Lung (tissue), 16 donors: Measurements from ENCODE around the gene FIGNL1. TPM values are rescaled to one million over a fixed set of nuclear protein-coding genes. Genes with fewer than 3 reads are reported as not detected.

Source experiments
- ATAC-seq: fragments of 200-7000 bp; cut with Tn5 transposase; one replicate; pipeline ENCODE4 v1.9.1; 2020; ENCODE audit warnings: moderate number of reproducible peaks; ENCODE audit not compliant: insufficient read depth, low FRiP score
- DNase-seq, 3 donors: peaks; one replicate each; pipeline ENCODE4 v3.0.0-alpha.2; 2013 to 2017
- H3K27ac ChIP-seq, 2 donors: one replicate each; pipeline ENCODE4 v1.5.1; 2013; ENCODE audit warnings: mild to moderate bottlenecking in 2 of 2, moderate library complexity in 2 of 2, control low read depth in 1 of 2, inconsistent platforms in 1 of 2, low read depth in 1 of 2, low read length in 1 of 2
- H3K27me3 ChIP-seq, 3 donors: one replicate each; pipeline ENCODE4 v1.5.1; 2013; ENCODE audit warnings: low read length in 2 of 3; ENCODE audit not compliant: control insufficient read depth in 3 of 3, insufficient read depth in 3 of 3
- H3K36me3 ChIP-seq, 4 donors: one replicate each; pipeline ENCODE4 v1.5.1; 2013; ENCODE audit warnings: low read length in 4 of 4, mild to moderate bottlenecking in 1 of 4, moderate library complexity in 1 of 4; ENCODE audit not compliant: control insufficient read depth in 4 of 4, insufficient read depth in 4 of 4
- H3K4me1 ChIP-seq, 5 donors: one replicate each; pipeline ENCODE4 v1.5.1; 2013; ENCODE audit warnings: low read length in 5 of 5, mild to moderate bottlenecking in 2 of 5, moderate library complexity in 1 of 5; ENCODE audit not compliant: control insufficient read depth in 5 of 5, insufficient read depth in 5 of 5
- H3K4me3 ChIP-seq: one replicate; pipeline ENCODE4 v1.5.1; 2013; ENCODE audit warnings: mild to moderate bottlenecking, control low read depth, moderate library complexity
- H3K9ac ChIP-seq, 2 donors: one replicate each; pipeline ENCODE4 v1.5.1; 2013; ENCODE audit warnings: low read length in 2 of 2, control low read depth in 1 of 2; ENCODE audit not compliant: insufficient read depth in 1 of 2
- H3K9me3 ChIP-seq, 4 donors: one replicate each; pipeline ENCODE4 v1.5.1; 2013; ENCODE audit warnings: low read length in 3 of 4, mild to moderate bottlenecking in 1 of 4, moderate library complexity in 1 of 4; ENCODE audit not compliant: control insufficient read depth in 4 of 4, insufficient read depth in 3 of 4
- CTCF ChIP-seq: IDR thresholded peaks from 2 replicates; pipeline ENCODE4 v1.5.1; 2012; ENCODE audit warnings: mild to moderate bottlenecking; ENCODE audit errors: control extremely low read depth, extremely low read depth
- WGBS, 2 donors: extraction: QIAGEN DNeasy Blood & Tissue Kit; methylation state at CpG; one replicate each; pipeline ENCODE4 v1.1.7; 2013; 5-methylcytosine and 5-hydroxymethylcytosine counted together
- long read RNA-seq, 5 donors: transcript quantifications; one replicate each; lab custom pipeline, GENCODE V29; 2026
- polyA plus RNA-seq, 2 donors: library from polyadenylated mRNA; stranded (reverse); fragments of 200-250 nt; gene quantifications; one replicate each; pipeline ENCODE4 v1.2.1, GENCODE V29; 2013
- total RNA-seq, 2 donors: library from RNA; depleted of rRNA in 1 of 2; stranded (reverse); fragments of >200 nt in 1 of 2; gene quantifications; one replicate each; pipeline ENCODE4 v1.2.1, GENCODE V29; 2014 to 2021
- donor health status: control.
- donor health status: control.
- donor health status: Bipolar disorder and iron deficiency.
- donor health status: healthy.
- donor health status: DM: yes; HTN: yes; CAD: no.

The FIGNL1 gene, protein sequence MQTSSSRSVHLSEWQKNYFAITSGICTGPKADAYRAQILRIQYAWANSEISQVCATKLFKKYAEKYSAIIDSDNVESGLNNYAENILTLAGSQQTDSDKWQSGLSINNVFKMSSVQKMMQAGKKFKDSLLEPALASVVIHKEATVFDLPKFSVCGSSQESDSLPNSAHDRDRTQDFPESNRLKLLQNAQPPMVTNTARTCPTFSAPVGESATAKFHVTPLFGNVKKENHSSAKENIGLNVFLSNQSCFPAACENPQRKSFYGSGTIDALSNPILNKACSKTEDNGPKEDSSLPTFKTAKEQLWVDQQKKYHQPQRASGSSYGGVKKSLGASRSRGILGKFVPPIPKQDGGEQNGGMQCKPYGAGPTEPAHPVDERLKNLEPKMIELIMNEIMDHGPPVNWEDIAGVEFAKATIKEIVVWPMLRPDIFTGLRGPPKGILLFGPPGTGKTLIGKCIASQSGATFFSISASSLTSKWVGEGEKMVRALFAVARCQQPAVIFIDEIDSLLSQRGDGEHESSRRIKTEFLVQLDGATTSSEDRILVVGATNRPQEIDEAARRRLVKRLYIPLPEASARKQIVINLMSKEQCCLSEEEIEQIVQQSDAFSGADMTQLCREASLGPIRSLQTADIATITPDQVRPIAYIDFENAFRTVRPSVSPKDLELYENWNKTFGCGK
- total RNA-seq = 10 to 100 TPM in 1 of 2 donors, 1 to 10 TPM in 1; 7.6 to 17.0 TPM
- polyA plus RNA-seq = 1 to 10 TPM; 3.0 to 4.8 TPM
- long read RNA-seq, donor 1, partial matches to known transcripts = 5 of 10 reads
- long read RNA-seq, donor 1, other reads (novel, unspliced or antisense) = 0 of 10 reads
- long read RNA-seq, donor 2 = 0 reads
- long read RNA-seq, donor 3, partial matches to known transcripts = 0 of 3 reads
- long read RNA-seq, donor 3, other reads (novel, unspliced or antisense) = 0 of 3 reads
- long read RNA-seq, donor 4, partial matches to known transcripts = 0 of 1 reads
- long read RNA-seq, donor 4, other reads (novel, unspliced or antisense) = 0 of 1 reads
- long read RNA-seq, donor 5, partial matches to known transcripts = 0 of 7 reads
- long read RNA-seq, donor 5, other reads (novel, unspliced or antisense) = 0 of 7 reads

DNA sequence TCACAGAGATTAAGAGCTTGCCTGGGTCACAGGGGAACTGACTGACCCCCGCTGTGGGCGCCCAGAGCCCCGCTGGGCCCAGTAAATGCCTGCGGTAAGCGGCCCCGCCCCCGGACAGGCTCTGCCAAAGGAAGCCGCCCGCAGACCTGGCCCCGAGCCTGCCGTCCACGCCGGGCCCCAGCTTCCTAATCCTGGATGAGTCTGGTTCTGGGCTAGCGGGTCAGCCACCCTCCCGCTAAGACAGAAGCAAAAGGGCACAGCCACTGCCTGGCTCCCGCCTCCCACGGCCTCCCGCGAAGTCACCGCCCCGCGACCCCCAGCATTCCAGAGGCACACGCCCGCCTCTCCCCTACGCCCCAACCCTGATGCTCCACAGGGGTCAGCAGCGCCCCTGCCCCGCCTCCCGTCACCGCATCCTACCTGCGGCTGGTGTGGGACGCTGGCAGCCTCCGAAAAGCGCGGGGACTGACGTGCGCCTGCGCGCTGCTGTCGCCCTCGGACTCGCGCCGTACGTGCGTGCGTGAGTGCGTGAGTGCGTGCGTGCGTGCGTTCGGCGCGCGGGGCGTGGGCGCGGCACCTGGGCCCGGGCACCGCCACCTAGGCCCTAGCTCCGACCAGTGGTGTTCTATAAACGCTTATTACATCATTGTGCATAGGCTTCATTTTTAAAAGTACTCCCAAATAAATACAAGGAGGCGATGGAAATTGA is at the start of gene FIGNL1:
Gene FIGNL1 (minus strand): TSS at position 470 of the 709 bp plus-strand sequence. CDS start 3,063 bp downstream, outside the sequence.
- Histone ChIP-seq H3K4me3 (peak within 1 kb of the TSS; percentile 81), H3K9ac (peak within 1 kb of the TSS; percentile 68 to 71), H3K4me1 (peaks cover 0 to 8% (median 4%) of the 10 kb centered on the region in 5 donors), H3K27me3 (no peaks in the 10 kb centered on the region), H3K9me3 (no peaks in the 10 kb centered on the region), H3K36me3 (peaks cover 7 to 19% (median 17%) of the 10 kb centered on the region in 4 donors), H3K27ac (peak within 1 kb of the TSS; percentile 38 to 77)
- ATAC-seq = peak; percentile 96
- DNase-seq = peak; percentile 62 to 86 (median 71)
- 1% methylated on average over 52 to 63 of the region's 63 CpGs for WGBS, 2 donors
- no peak for TF ChIP-seq CTCF

- Histone ChIP-seq H3K27me3 (no peaks in the 10 kb centered on the region), H3K27ac (no peak overlapping the region), H3K4me3 (no peak overlapping the region), H3K36me3 (no peaks in the 10 kb centered on the region), H3K9me3 (no peaks in the 10 kb centered on the region), H3K4me1 (peaks cover 0 to 27% (median 4%) of the 10 kb centered on the region in 5 donors), H3K9ac (no peak overlapping the region)
- no peak for TF ChIP-seq CTCF
- WGBS, 2 donors = 93 to 94% methylated on average over 6 of the region's 6 CpGs
- ATAC-seq = no peak
- no peak for DNase-seq
These were observed 48.9 kb upstream of the FIGNL1 start for GRCh38 chr7:50499092-50499491.

GRCh38 chr7:50497968-50498367 is 47.8 kb upstream of the FIGNL1 start:
- DNase-seq = peak in 2 of 3 donors; percentile 42 to 74
- TF ChIP-seq CTCF = no peak
- no peak for ATAC-seq
- Histone ChIP-seq H3K4me3 (no peak overlapping the region), H3K4me1 (peaks cover 0 to 26% (median 4%) of the 10 kb centered on the region in 5 donors), H3K27me3 (no peaks in the 10 kb centered on the region), H3K36me3 (no peaks in the 10 kb centered on the region), H3K9ac (no peak overlapping the region), H3K27ac (no peak overlapping the region), H3K9me3 (no peaks in the 10 kb centered on the region)
- 58 to 82% methylated on average over 5 of the region's 5 CpGs for WGBS, 2 donors
